Neural progenitor cell (in vitro differentiated cells): ENCODE results near the gene NFIA. TPM values are rescaled to one million over a fixed set of nuclear protein-coding genes. Genes with fewer than 3 reads are reported as not detected.

ENCODE experiments used
- DNase-seq: peaks from one replicate; pipeline ENCODE4 v3.0.0-alpha.2; 2016; ENCODE audit warnings: low spot score
- H2AFZ ChIP-seq: fragments of 200-600 bp; sonication (generic); replicated peaks from 2 replicates; pipeline ENCODE4 v1.6.1; 2016; ENCODE audit warnings: antibody characterized with exemption
- H3F3A ChIP-seq: fragments of 200-600 bp; sonication (generic); 2 replicates; pipeline ENCODE4 v1.6.1; 2016; ENCODE audit warnings: antibody characterized with exemption, low read depth
- H3K27ac ChIP-seq: fragments of 200-600 bp; sonication (generic); 2 replicates; pipeline ENCODE4 v1.5.1; 2016; ENCODE audit warnings: mild to moderate bottlenecking
- H3K27me3 ChIP-seq: fragments of 200-600 bp; sonication (generic); 2 replicates; pipeline ENCODE4 v1.6.1; 2016; ENCODE audit warnings: mild to moderate bottlenecking, moderate library complexity
- H3K36me3 ChIP-seq: fragments of 200-600 bp; sonication (generic); 2 replicates; pipeline ENCODE4 v1.5.1; 2016
- H3K4me1 ChIP-seq: fragments of 200-600 bp; sonication (generic); 2 replicates; pipeline ENCODE4 v1.6.1; 2016; ENCODE audit warnings: mixed run types
- H3K4me2 ChIP-seq: fragments of 200-600 bp; sonication (generic); 2 replicates; pipeline ENCODE4 v1.6.1; 2016
- H3K4me3 ChIP-seq: fragments of 200-600 bp; sonication (generic); 2 replicates; pipeline ENCODE4 v1.5.1; 2016
- H3K79me2 ChIP-seq: fragments of 200-600 bp; sonication (generic); 2 replicates; pipeline ENCODE4 v1.6.1; 2016; ENCODE audit warnings: low read depth
- H3K9ac ChIP-seq: fragments of 200-600 bp; sonication (generic); 2 replicates; pipeline ENCODE4 v1.6.1; 2016
- H3K9me3 ChIP-seq: fragments of 200-600 bp; sonication (generic); 2 replicates; pipeline ENCODE4 v1.5.1; 2016; ENCODE audit warnings: low read depth
- H4K20me1 ChIP-seq: fragments of 200-600 bp; sonication (generic); 2 replicates; pipeline ENCODE4 v1.6.1; 2016; ENCODE audit warnings: low read depth
- H3K27ac Mint-ChIP-seq: 3 replicates; pipeline ENCODE4 v1.8.0; 2021; ENCODE audit warnings: mixed read lengths
- H3K27me3 Mint-ChIP-seq: 2 replicates; pipeline ENCODE4 v1.8.0; 2022; ENCODE audit warnings: low read depth, mild to moderate bottlenecking, inconsistent platforms, moderate library complexity, mixed read lengths; ENCODE audit not compliant: insufficient read depth
- H3K36me3 Mint-ChIP-seq: 3 replicates; pipeline ENCODE4 v1.8.0; 2021; ENCODE audit warnings: mixed read lengths
- H3K4me1 Mint-ChIP-seq: 3 replicates; pipeline ENCODE4 v1.8.0; 2021; ENCODE audit warnings: mixed read lengths
- H3K4me3 Mint-ChIP-seq: 3 replicates; pipeline ENCODE4 v1.8.0; 2021; ENCODE audit warnings: mild to moderate bottlenecking, moderate library complexity, mixed read lengths
- H3K9me3 Mint-ChIP-seq: 3 replicates; pipeline ENCODE4 v1.8.0; 2020; ENCODE audit warnings: mixed read lengths
- EZH2 ChIP-seq: fragments of 200-600 bp; sonication (generic); IDR thresholded peaks from 2 replicates; pipeline ENCODE4 v1.6.1; 2017; ENCODE audit warnings: antibody characterized with exemption, mild to moderate bottlenecking, moderate library complexity
- EZH2phosphoT487 ChIP-seq: fragments of 200-600 bp; sonication (generic); IDR thresholded peaks from 2 replicates; pipeline ENCODE4 v1.6.1; 2017; ENCODE audit warnings: antibody characterized with exemption
- total RNA-seq: library from RNA; depleted of rRNA; stranded (reverse); fragments of >200 nt; gene quantifications from 2 replicates; pipeline ENCODE4 v1.2.3, GENCODE V29; 2015; ENCODE audit warnings: low replicate concordance
- TF ChIP-seq, protein P1 (sequence below): fragments of 200-600 bp; sonication (generic); IDR thresholded peaks from 2 replicates; pipeline ENCODE4 v1.5.1; 2017; ENCODE audit warnings: antibody characterized with exemption, mild to moderate bottlenecking

NFIA gene
- total RNA-seq, 1 donor from 2014 or later, result 5.3 TPM

- H3K36me3 ChIP-seq, result no peaks in the 10 kb centered on the region
- H3K27ac ChIP-seq, result no peak overlapping the region
- peaks cover 9% of the 10 kb centered on the region for H3K36me3 Mint-ChIP-seq
- H3K9me3 Mint-ChIP-seq, result peaks cover 3% of the 10 kb centered on the region
- H2AFZ ChIP-seq, result peak overlapping the region; percentile 74
- peaks cover 4% of the 10 kb centered on the region for H3K4me1 ChIP-seq
- no peaks in the 10 kb centered on the region for H4K20me1 ChIP-seq
- H3F3A ChIP-seq, result no peaks in the 10 kb centered on the region
- H3K9me3 ChIP-seq, result no peaks in the 10 kb centered on the region
- H3K27ac Mint-ChIP-seq, result peak overlapping the region; percentile 43
- TF ChIP-seq EZH2, result no peak
- TF ChIP-seq EZH2phosphoT487, result no peak
- TF ChIP-seq, protein P1, sequence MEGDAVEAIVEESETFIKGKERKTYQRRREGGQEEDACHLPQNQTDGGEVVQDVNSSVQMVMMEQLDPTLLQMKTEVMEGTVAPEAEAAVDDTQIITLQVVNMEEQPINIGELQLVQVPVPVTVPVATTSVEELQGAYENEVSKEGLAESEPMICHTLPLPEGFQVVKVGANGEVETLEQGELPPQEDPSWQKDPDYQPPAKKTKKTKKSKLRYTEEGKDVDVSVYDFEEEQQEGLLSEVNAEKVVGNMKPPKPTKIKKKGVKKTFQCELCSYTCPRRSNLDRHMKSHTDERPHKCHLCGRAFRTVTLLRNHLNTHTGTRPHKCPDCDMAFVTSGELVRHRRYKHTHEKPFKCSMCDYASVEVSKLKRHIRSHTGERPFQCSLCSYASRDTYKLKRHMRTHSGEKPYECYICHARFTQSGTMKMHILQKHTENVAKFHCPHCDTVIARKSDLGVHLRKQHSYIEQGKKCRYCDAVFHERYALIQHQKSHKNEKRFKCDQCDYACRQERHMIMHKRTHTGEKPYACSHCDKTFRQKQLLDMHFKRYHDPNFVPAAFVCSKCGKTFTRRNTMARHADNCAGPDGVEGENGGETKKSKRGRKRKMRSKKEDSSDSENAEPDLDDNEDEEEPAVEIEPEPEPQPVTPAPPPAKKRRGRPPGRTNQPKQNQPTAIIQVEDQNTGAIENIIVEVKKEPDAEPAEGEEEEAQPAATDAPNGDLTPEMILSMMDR, result peak; percentile 77
- peak; percentile 81 for DNase-seq
- H3K4me2 ChIP-seq, result no peak overlapping the region
- no peak overlapping the region for H3K9ac ChIP-seq
- H3K4me3 Mint-ChIP-seq, result peak overlapping the region; percentile 74
- no peaks in the 10 kb centered on the region for H3K27me3 ChIP-seq
- H3K79me2 ChIP-seq, result no peaks in the 10 kb centered on the region
- no peak overlapping the region for H3K4me3 ChIP-seq
- peaks cover 78% of the 10 kb centered on the region for H3K4me1 Mint-ChIP-seq
- peaks cover 15% of the 10 kb centered on the region for H3K27me3 Mint-ChIP-seq
These were observed 371.0 kb downstream of the NFIA start for GRCh38 chr1:61453111-61453961.

DNA sequence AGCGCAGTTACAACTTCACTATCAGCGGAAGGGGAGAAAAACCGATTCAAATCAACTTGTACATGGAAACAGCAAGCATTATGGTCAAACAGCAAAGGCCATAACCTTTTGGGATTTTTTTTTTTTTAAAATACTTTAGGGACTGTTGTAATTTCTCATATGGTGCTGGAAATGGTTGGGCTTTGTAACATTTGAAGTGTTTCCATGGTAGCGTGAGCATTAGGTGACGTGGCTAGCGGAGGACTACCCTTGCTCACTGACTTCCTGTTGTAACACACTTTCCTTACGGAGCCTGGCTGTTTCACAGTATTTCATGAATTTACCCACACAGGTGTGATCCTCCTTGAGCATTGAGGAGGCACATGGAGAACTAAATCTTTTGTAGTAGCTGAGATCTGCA, 373.0 kb downstream of the NFIA start:
- Mint-ChIP-seq H3K27me3 (peaks cover 10% of the 10 kb centered on the region), H3K27ac (no peak overlapping the region), H3K9me3 (peaks cover 3% of the 10 kb centered on the region), H3K4me1 (peaks cover 72% of the 10 kb centered on the region), H3K4me3 (no peak overlapping the region), H3K36me3 (peaks cover 9% of the 10 kb centered on the region)
- Histone ChIP-seq H3F3A (no peaks in the 10 kb centered on the region), H3K4me2 (no peak overlapping the region), H2AFZ (no peak overlapping the region), H3K9me3 (no peaks in the 10 kb centered on the region), H3K9ac (no peak overlapping the region), H3K79me2 (no peaks in the 10 kb centered on the region), H3K4me1 (peaks cover 4% of the 10 kb centered on the region), H3K36me3 (no peaks in the 10 kb centered on the region), H3K4me3 (no peak overlapping the region), H3K27me3 (no peaks in the 10 kb centered on the region), H3K27ac (no peak overlapping the region), H4K20me1 (no peaks in the 10 kb centered on the region)
- no peak for DNase-seq
- TF ChIP-seq, protein P1, result no peak
- no peak for TF ChIP-seq EZH2
- TF ChIP-seq EZH2phosphoT487, result no peak

GRCh38 chr1:61457526-61458040, 375.2 kb downstream of the NFIA start:
- H3K27ac ChIP-seq, result no peak overlapping the region
- no peak for DNase-seq
- no peak overlapping the region for H3K4me2 ChIP-seq

GRCh38 chr1:61459345-61459744, 377.0 kb downstream of the NFIA start:
- H3K27ac Mint-ChIP-seq, result no peak overlapping the region
- DNase-seq, result no peak
- peaks cover 4% of the 10 kb centered on the region for H3K27me3 Mint-ChIP-seq
- Histone ChIP-seq H3K4me1 (peaks cover 11% of the 10 kb centered on the region), H3K27ac (no peak overlapping the region), H4K20me1 (no peaks in the 10 kb centered on the region), H3F3A (no peaks in the 10 kb centered on the region), H3K9me3 (no peaks in the 10 kb centered on the region), H3K9ac (no peak overlapping the region), H3K27me3 (no peaks in the 10 kb centered on the region), H3K79me2 (no peaks in the 10 kb centered on the region), H3K4me3 (no peak overlapping the region), H3K36me3 (no peaks in the 10 kb centered on the region), H2AFZ (no peak overlapping the region), H3K4me2 (no peak overlapping the region)
- H3K36me3 Mint-ChIP-seq, result peaks cover 7% of the 10 kb centered on the region
- H3K4me1 Mint-ChIP-seq, result peaks cover 54% of the 10 kb centered on the region
- H3K9me3 Mint-ChIP-seq, result no peaks in the 10 kb centered on the region
- no peak overlapping the region for H3K4me3 Mint-ChIP-seq
- TF ChIP-seq, protein P1, result no peak
- no peak for TF ChIP-seq EZH2
- TF ChIP-seq EZH2phosphoT487, result no peak

More at GRCh38 chr1:61457526-61458040, 375.2 kb downstream of the NFIA start:
- Mint-ChIP-seq H3K36me3 (peaks cover 9% of the 10 kb centered on the region), H3K27ac (no peak overlapping the region), H3K9me3 (peaks cover 3% of the 10 kb centered on the region), H3K4me3 (no peak overlapping the region), H3K4me1 (peaks cover 66% of the 10 kb centered on the region), H3K27me3 (peaks cover 10% of the 10 kb centered on the region)
- no peaks in the 10 kb centered on the region for H3K9me3 ChIP-seq
- H3K79me2 ChIP-seq, result no peaks in the 10 kb centered on the region
- H4K20me1 ChIP-seq, result no peaks in the 10 kb centered on the region
- no peak overlapping the region for H3K9ac ChIP-seq
- no peaks in the 10 kb centered on the region for H3F3A ChIP-seq
- H2AFZ ChIP-seq, result no peak overlapping the region
- H3K36me3 ChIP-seq, result no peaks in the 10 kb centered on the region
- H3K4me1 ChIP-seq, result peaks cover 11% of the 10 kb centered on the region
- H3K4me3 ChIP-seq, result no peak overlapping the region
- TF ChIP-seq EZH2 (no peak), EZH2phosphoT487 (no peak)
- no peaks in the 10 kb centered on the region for H3K27me3 ChIP-seq
